Common myeloid progenitor, CD34-positive (primary cell): ENCODE measurements around the gene ASB4.

Experiments
- CTCF ChIA-PET: fragments of 350-600 bp; sonication (Branson Sonifier 250); formaldehyde crosslinking; loops from one replicate; lab custom pipeline; 2021; ENCODE audit warnings: antibody characterized with exemption; lab: Charles Lee
- POLR2A ChIA-PET: fragments of 350-600 bp; sonication (Branson Sonifier 250); formaldehyde crosslinking; loops from one replicate; lab custom pipeline; 2021; ENCODE audit warnings: antibody characterized with exemption; lab: Charles Lee
- DNase-seq, 3 donors: peaks; one replicate each; pipeline versions ENCODE4 v3.0.0 to v3.0.0-alpha.2; 2013
- H3K27ac ChIP-seq, 2 experiments: 1 replicate in 1 of 2; 2 replicates in 1 of 2; pipeline ENCODE4 v1.7.0; 2013; ENCODE audit warnings: inconsistent platforms in 2 of 2, low read length in 2 of 2, mild to moderate bottlenecking in 2 of 2, low read depth in 1 of 2, moderate library complexity in 1 of 2; ENCODE audit not compliant: severe bottlenecking in 2 of 2, insufficient read depth in 1 of 2, poor library complexity in 1 of 2
- H3K27me3 ChIP-seq, 5 experiments: replicated peaks in 2 of 5; 1 replicate in 3 of 5; 2 replicates in 2 of 5; pipeline versions ENCODE4 v1.6.1 to v1.7.0; 2013; ENCODE audit warnings: low read length in 4 of 5, mild to moderate bottlenecking in 2 of 5, moderate library complexity in 2 of 5, inconsistent platforms in 1 of 5; ENCODE audit not compliant: insufficient read depth in 5 of 5, control insufficient read depth in 4 of 5
- H3K36me3 ChIP-seq, 4 experiments: 1 replicate in 2 of 4; 2 replicates in 2 of 4; pipeline versions ENCODE4 v1.6.1 to v1.7.0; 2013; ENCODE audit warnings: low read length in 3 of 4, control low read depth in 1 of 4, mild to moderate bottlenecking in 1 of 4; ENCODE audit not compliant: control insufficient read depth in 4 of 4, insufficient read depth in 4 of 4
- H3K4me1 ChIP-seq, 4 experiments: 1 replicate in 3 of 4; 2 replicates in 1 of 4; pipeline versions ENCODE4 v1.6.1 to v1.7.1; 2013; ENCODE audit warnings: low read length in 3 of 4, mild to moderate bottlenecking in 3 of 4, control low read depth in 1 of 4, inconsistent platforms in 1 of 4, moderate library complexity in 1 of 4; ENCODE audit not compliant: control insufficient read depth in 4 of 4, insufficient read depth in 4 of 4; ENCODE audit errors: control extremely low read depth in 1 of 4
- H3K4me3 ChIP-seq, 7 experiments: 1 replicate in 4 of 7; 2 replicates in 3 of 7; pipeline versions ENCODE4 v1.5.1 to v1.7.0; 2013; ENCODE audit warnings: mild to moderate bottlenecking in 7 of 7, low read length in 6 of 7, moderate library complexity in 6 of 7, inconsistent platforms in 2 of 7, low read depth in 2 of 7, control low read depth in 1 of 7; ENCODE audit not compliant: insufficient read depth in 4 of 7, control insufficient read depth in 1 of 7; ENCODE audit errors: extremely low read depth in 1 of 7
- H3K9me3 ChIP-seq, 5 experiments: 1 replicate in 4 of 5; 2 replicates in 1 of 5; pipeline versions ENCODE4 v1.6.1 to v1.7.1; 2013; ENCODE audit warnings: low read length in 4 of 5, mild to moderate bottlenecking in 2 of 5, inconsistent platforms in 1 of 5, low read depth in 1 of 5, moderate library complexity in 1 of 5; ENCODE audit not compliant: control insufficient read depth in 4 of 5, insufficient read depth in 2 of 5; ENCODE audit errors: control extremely low read depth in 1 of 5
- WGBS: methylation state at CpG from one replicate; pipeline ENCODE4 v1.1.5; 2013; ENCODE audit not compliant: insufficient coverage; 5-methylcytosine and 5-hydroxymethylcytosine counted together

Gene ASB4

GRCh38 chr7:95526128-95526738, 40.5 kb downstream of the ASB4 start:
- no peak for DNase-seq
- POLR2A ChIA-PET: no interaction called here
- H3K27me3 ChIP-seq: no peaks in the 10 kb centered on the region

GRCh38 chr7:95527033-95527775, 41.5 kb downstream of the ASB4 start:
- 0% methylated on average over 1 of the region's 5 CpGs for WGBS
- H3K27ac ChIP-seq: no peak overlapping the region
- peak; percentile 42 to 71 (median 63) for DNase-seq
- no peaks in the 10 kb centered on the region for H3K36me3 ChIP-seq
- no peaks in the 10 kb centered on the region for H3K9me3 ChIP-seq
- CTCF ChIA-PET: interaction anchor here (0.7 to 14.1 kb wide), 24 partner anchors 9 to 272 kb away, joined by 3 to 309 read pairs (median 5); no protein-coding TSS in a partner anchor
- no peak overlapping the region for H3K4me3 ChIP-seq
- peaks cover 0 to 10% (median 5%) of the 10 kb centered on the region in 4 experiments for H3K4me1 ChIP-seq
- POLR2A ChIA-PET: no interaction called here
- no peaks in the 10 kb centered on the region for H3K27me3 ChIP-seq

More at GRCh38 chr7:95526128-95526738, 40.5 kb downstream of the ASB4 start:
- WGBS: 94% methylated on average over 4 of the region's 7 CpGs
- no peak overlapping the region for H3K4me3 ChIP-seq
- H3K9me3 ChIP-seq: no peaks in the 10 kb centered on the region
- H3K4me1 ChIP-seq: peaks cover 0 to 10% (median 5%) of the 10 kb centered on the region in 4 experiments
- CTCF ChIA-PET: interaction anchor here (0.7 to 14.1 kb wide), 15 partner anchors 9 to 169 kb away, joined by 3 to 309 read pairs (median 5); no protein-coding TSS in a partner anchor
- H3K27ac ChIP-seq: no peak overlapping the region
- no peaks in the 10 kb centered on the region for H3K36me3 ChIP-seq

DNA sequence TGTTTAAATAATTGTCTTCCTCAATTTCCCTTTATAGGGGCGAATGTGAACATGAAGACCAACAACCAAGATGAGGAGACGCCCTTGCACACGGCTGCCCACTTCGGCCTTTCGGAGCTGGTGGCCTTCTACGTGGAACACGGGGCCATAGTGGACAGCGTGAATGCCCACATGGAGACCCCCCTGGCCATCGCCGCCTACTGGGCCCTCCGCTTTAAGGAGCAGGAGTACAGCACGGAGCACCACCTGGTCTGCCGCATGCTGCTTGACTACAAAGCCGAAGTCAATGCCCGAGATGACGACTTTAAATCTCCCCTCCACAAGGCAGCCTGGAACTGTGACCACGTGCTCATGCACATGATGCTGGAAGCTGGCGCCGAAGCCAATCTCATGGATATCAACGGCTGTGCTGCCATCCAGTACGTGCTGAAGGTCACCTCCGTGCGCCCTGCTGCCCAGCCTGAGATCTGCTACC, 42.1 kb downstream of the ASB4 start:
- WGBS: 96% methylated on average over 23 of the region's 23 CpGs
- Histone ChIP-seq H3K9me3 (no peaks in the 10 kb centered on the region), H3K27me3 (peaks cover 0 to 2% (median 0%) of the 10 kb centered on the region in 5 experiments), H3K36me3 (no peaks in the 10 kb centered on the region), H3K4me1 (peaks cover 0 to 10% (median 5%) of the 10 kb centered on the region in 4 experiments), H3K27ac (no peak overlapping the region), H3K4me3 (no peak overlapping the region)
- POLR2A ChIA-PET: no interaction called here
- DNase-seq: no peak
- CTCF ChIA-PET: interaction anchor here (1.0 to 14.1 kb wide), 17 partner anchors 11 to 343 kb away, joined by 3 to 309 read pairs (median 5); no protein-coding TSS in a partner anchor

GRCh38 chr7:95529701-95530100, 44.0 kb downstream of the ASB4 start:
- ChIA-PET POLR2A (interaction anchor here (0.6 kb wide), 1 partner anchor 133 kb away, joined by 4 read pairs; no protein-coding TSS in a partner anchor), CTCF (interaction anchor here (2.0 to 14.1 kb wide), 4 partner anchors 12 to 159 kb away, joined by 6 to 309 read pairs (median 35); no protein-coding TSS in a partner anchor)
- Histone ChIP-seq H3K27me3 (peaks cover 0 to 2% (median 0%) of the 10 kb centered on the region in 5 experiments), H3K27ac (no peak overlapping the region), H3K4me3 (no peak overlapping the region), H3K36me3 (no peaks in the 10 kb centered on the region), H3K4me1 (peaks cover 0 to 10% (median 3%) of the 10 kb centered on the region in 4 experiments), H3K9me3 (no peaks in the 10 kb centered on the region)
- no CpG with 5 or more reads among the region's 1 CpG for WGBS
- no peak for DNase-seq

DNA sequence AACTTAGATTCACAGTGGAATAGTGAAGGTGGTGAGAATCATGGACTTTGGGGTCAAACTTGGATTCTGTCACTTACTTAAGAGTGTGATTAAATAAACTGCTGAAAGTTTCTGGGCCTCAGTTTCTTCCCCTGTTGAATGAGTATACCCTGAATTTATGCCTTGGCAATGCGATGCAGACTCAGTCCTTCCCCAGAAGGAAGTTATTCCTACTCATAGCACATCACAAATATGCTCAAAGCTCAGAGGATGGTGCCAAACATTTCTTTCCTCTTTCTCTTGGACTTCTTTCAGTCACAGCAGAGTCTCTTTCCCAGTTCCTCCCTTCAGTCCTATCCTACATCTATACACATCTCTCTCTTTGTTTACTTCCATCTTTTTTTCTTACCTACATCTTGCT, 45.1 kb downstream of the ASB4 start:
- Histone ChIP-seq H3K27me3 (peaks cover 0 to 2% (median 0%) of the 10 kb centered on the region in 5 experiments), H3K4me1 (no peaks in the 10 kb centered on the region), H3K36me3 (no peaks in the 10 kb centered on the region), H3K4me3 (no peak overlapping the region), H3K27ac (no peak overlapping the region), H3K9me3 (no peaks in the 10 kb centered on the region)
- no peak for DNase-seq
- WGBS: 100% methylated on average over 1 of the region's 1 CpG
- CTCF ChIA-PET: interaction anchor here (2.0 to 14.1 kb wide), 2 partner anchors 16 to 158 kb away, joined by 6 to 309 read pairs; no protein-coding TSS in a partner anchor
- POLR2A ChIA-PET: no interaction called here

- DNase-seq: no peak
- Histone ChIP-seq H3K27me3 (peaks cover 0 to 2% (median 0%) of the 10 kb centered on the region in 5 experiments), H3K4me3 (no peak overlapping the region), H3K4me1 (no peaks in the 10 kb centered on the region), H3K36me3 (no peaks in the 10 kb centered on the region), H3K27ac (no peak overlapping the region), H3K9me3 (no peaks in the 10 kb centered on the region)
- WGBS: 90% methylated on average over 2 of the region's 3 CpGs
- CTCF ChIA-PET: interaction anchor here (1.2 to 14.1 kb wide), 4 partner anchors 9 to 157 kb away, joined by 3 to 309 read pairs (median 6); no protein-coding TSS in a partner anchor
- POLR2A ChIA-PET: no interaction called here
Measured at GRCh38 chr7:95531605-95532219, 46.0 kb downstream of the ASB4 start.
